Lower leg skin (tissue), 4 donors: ENCODE results near the gene BANP. TPM values are rescaled to one million over a fixed set of nuclear protein-coding genes. Genes with fewer than 3 reads are reported as not detected.
"Not testable (repeated sequence)": the region's sequence is repeated elsewhere in the genome, so short reads cannot be mapped to it uniquely, and the experiment has no call there.

Experiments used
- DNase-seq, 2 donors: peaks; one replicate each; pipeline ENCODE4 v3.0.0-alpha.2; 2019; ENCODE audit warnings: low spot score in 2 of 2
- H3K4me3 ChIP-seq: fragments of 200-600 bp; sonication (generic); 2 replicates; pipeline ENCODE4 v1.5.1; 2017; ENCODE audit warnings: mild to moderate bottlenecking, low read depth; ENCODE audit not compliant: poor library complexity, severe bottlenecking
- CTCF ChIP-seq, 3 donors: fragments of 450-650 bp; IDR thresholded peaks; one replicate each; pipeline ENCODE4 v1.5.1; 2016; ENCODE audit warnings: antibody characterized with exemption in 3 of 3, mild to moderate bottlenecking in 3 of 3, moderate library complexity in 2 of 3
- POLR2A ChIP-seq, 2 donors: fragments of 450-650 bp; IDR thresholded peaks; one replicate each; pipeline ENCODE4 v1.6.1; 2016 to 2017; ENCODE audit warnings: antibody characterized with exemption in 2 of 2, mild to moderate bottlenecking in 1 of 2, moderate library complexity in 1 of 2
- WGBS, 2 donors: methylation state at CpG; one replicate each; pipeline ENCODE4 v1.1.5; 2018; 5-methylcytosine and 5-hydroxymethylcytosine counted together
- intact Hi-C: fragments of 100-400 bp; cut with DNase I; formaldehyde crosslinking; loops from one replicate; pipeline ENCODE4 v1.15.0; 2023; ENCODE audit warnings: low total_unique reads
- total RNA-seq, 4 donors: library from RNA; depleted of rRNA; stranded (reverse); fragments of >200 nt; gene quantifications; one replicate each; pipeline ENCODE4 v1.1.0, GENCODE V29; 2016

Gene BANP
- total RNA-seq, 4 donors from 2014 or later: 21.6 to 28.7 (median 24.5) TPM

GRCh38 chr16:88052661-88053060 lies 101.4 kb downstream of the BANP start:
- 69 to 71% methylated on average over 2 of the region's 2 CpGs for WGBS, 2 donors
- H3K4me3 ChIP-seq: no peak overlapping the region
- TF ChIP-seq POLR2A (IDR thresholded peaks at IDR 0.05) (no peak), CTCF (IDR thresholded peaks at IDR 0.05) (no peak)
- intact Hi-C loops: no loop called here
- no peak for DNase-seq

- DNase-seq, intact Hi-C loops, H3K4me3 ChIP-seq: not testable (repeated sequence)
- WGBS, 2 donors: 74 to 100% methylated on average over 1 of the region's 1 CpG
Measured at GRCh38 chr16:88053479-88053878, 102.2 kb downstream of the BANP start.

- no peak for DNase-seq
- WGBS, 2 donors: 96 to 97% methylated on average over 7 of the region's 7 CpGs
- TF ChIP-seq POLR2A (IDR thresholded peaks at IDR 0.05) (no peak), CTCF (IDR thresholded peaks at IDR 0.05) (no peak)
- no peak overlapping the region for H3K4me3 ChIP-seq
- intact Hi-C loops: no loop called here
Measured at GRCh38 chr16:88055356-88055755, 104.1 kb downstream of the BANP start.

- no peak for TF ChIP-seq POLR2A (IDR thresholded peaks at IDR 0.05)
- TF ChIP-seq CTCF (IDR thresholded peaks at IDR 0.05): no peak
- 82 to 97% methylated on average over 4 of the region's 4 CpGs for WGBS, 2 donors
- no peak for DNase-seq
- intact Hi-C loops: no loop called here
- H3K4me3 ChIP-seq: no peak overlapping the region
Measured at GRCh38 chr16:88056212-88056611, 105.0 kb downstream of the BANP start.

DNA sequence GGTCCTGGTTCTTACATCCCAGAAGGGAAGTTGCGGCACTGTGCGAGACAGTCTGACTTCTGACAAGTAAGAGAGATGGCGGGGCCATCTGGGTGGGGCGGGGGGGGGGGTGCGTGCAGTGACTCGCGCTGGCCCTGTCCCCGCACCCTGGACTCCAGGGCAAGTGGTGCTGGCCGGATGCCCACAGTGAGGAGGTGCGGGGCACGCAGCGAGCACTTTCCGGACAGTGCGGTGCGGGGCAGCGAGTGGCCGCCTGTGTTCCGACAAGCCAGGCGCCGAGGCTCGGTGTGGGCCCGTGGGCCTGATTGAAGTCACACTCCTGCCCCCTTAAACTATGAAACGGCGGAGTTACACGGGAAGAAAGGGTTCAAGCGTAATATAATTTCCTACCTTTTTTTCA lies 106.4 kb downstream of the BANP start:
- intact Hi-C loops: no loop called here
- DNase-seq: no peak
- no peak for TF ChIP-seq CTCF (IDR thresholded peaks at IDR 0.05)
- TF ChIP-seq POLR2A (IDR thresholded peaks at IDR 0.05): no peak
- no peak overlapping the region for H3K4me3 ChIP-seq
- 94 to 97% methylated on average over 26 of the region's 26 CpGs for WGBS, 2 donors

DNA sequence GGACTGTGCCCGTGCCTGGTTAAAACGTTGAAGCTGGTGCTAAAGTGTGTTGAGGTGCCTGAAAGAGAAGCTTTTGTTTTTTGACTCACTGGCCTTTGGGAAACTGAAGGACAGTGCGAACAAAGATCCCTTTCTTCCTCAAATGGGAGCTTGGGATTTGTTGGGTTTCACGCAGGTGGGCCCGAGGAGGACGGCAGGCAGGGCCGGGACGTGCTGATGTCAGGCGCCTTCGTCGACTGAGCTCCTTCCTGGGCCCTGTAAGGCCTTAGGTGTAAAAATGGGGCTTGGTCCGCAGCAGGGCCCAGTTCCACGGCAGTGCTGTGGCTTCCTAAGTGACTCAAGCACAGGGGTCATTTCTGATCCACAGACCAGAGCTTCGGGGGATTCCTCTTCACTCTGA lies 106.9 kb downstream of the BANP start:
- WGBS, 2 donors: 91 to 92% methylated on average over 14 of the region's 14 CpGs
- no peak overlapping the region for H3K4me3 ChIP-seq
- no peak for DNase-seq
- no peak for TF ChIP-seq POLR2A (IDR thresholded peaks at IDR 0.05)
- no peak for TF ChIP-seq CTCF (IDR thresholded peaks at IDR 0.05)
- intact Hi-C loops: no loop called here
